A673 (cell line): ENCODE measurements around the gene C19orf67.

Experiments used
- CTCF ChIP-seq: fragments of 300-800, 200-600 bp; sonication (generic); conservative IDR thresholded peaks from 2 replicates; pipeline ENCODE4 v1.5.1; 2017; ENCODE audit warnings: low read depth, mild to moderate bottlenecking, antibody characterized with exemption, low read length, moderate library complexity, mixed read lengths
- EZH2 ChIP-seq: fragments of 200-600 bp; sonication (generic); IDR thresholded peaks from 2 replicates; pipeline ENCODE4 v1.6.1; 2017; ENCODE audit warnings: borderline replicate concordance, low read depth, mild to moderate bottlenecking, mixed read lengths, antibody characterized with exemption, low read length; ENCODE audit not compliant: poor library complexity, severe bottlenecking

- no peak for TF ChIP-seq CTCF
- no peak for TF ChIP-seq EZH2
Observed at GRCh38 chr19:14088634-14089411, 3.2 kb upstream of the C19orf67 start.
